Peyer's patch (tissue), 4 donors: ENCODE measurements around the gene OR10A7. TPM values are rescaled to one million over a fixed set of nuclear protein-coding genes. Genes with fewer than 3 reads are reported as not detected.

Source experiments
- DNase-seq, 3 donors: peaks; one replicate each; pipeline ENCODE4 v3.0.0-alpha.2; 2017 to 2019
- H3K27ac ChIP-seq, 4 donors: fragments of 200-600 bp; sonication (generic); one replicate each; pipeline ENCODE4 v1.5.1; 2016 to 2019
- H3K27me3 ChIP-seq, 2 donors: fragments of 200-600 bp; sonication (generic); one replicate each; pipeline ENCODE4 v1.5.1; 2019
- H3K36me3 ChIP-seq, 3 donors: fragments of 200-600 bp; sonication (generic); one replicate each; pipeline ENCODE4 v1.5.1; 2016 to 2019
- H3K4me1 ChIP-seq, 4 donors: fragments of 200-600 bp; sonication (generic); one replicate each; pipeline ENCODE4 v1.5.1; 2016 to 2019
- H3K4me3 ChIP-seq, 4 donors: fragments of 200-600 bp; sonication (generic); 1 replicate in 3 of 4; 2 replicates in 1 of 4; pipeline ENCODE4 v1.5.1; 2016 to 2019; ENCODE audit warnings: mild to moderate bottlenecking in 1 of 4
- H3K9me3 ChIP-seq, 4 donors: fragments of 200-600 bp; sonication (generic); one replicate each; pipeline ENCODE4 v1.5.1; 2016 to 2019; ENCODE audit warnings: mild to moderate bottlenecking in 1 of 4
- CTCF ChIP-seq, 6 experiments: fragments of 450-650 bp in 4 of 6; fragments of 200-600 bp in 2 of 6; sonication (generic) in 1 of 6; IDR thresholded peaks; one replicate each; pipeline ENCODE4 v1.5.1; 2017 to 2019; ENCODE audit warnings: antibody characterized with exemption in 6 of 6, mild to moderate bottlenecking in 3 of 6, moderate library complexity in 1 of 6
- POLR2A ChIP-seq, 2 donors: fragments of 450-650 bp; IDR thresholded peaks; one replicate each; pipeline ENCODE4 v1.5.1; 2017; ENCODE audit warnings: antibody characterized with exemption in 2 of 2, mild to moderate bottlenecking in 2 of 2, moderate library complexity in 2 of 2
- total RNA-seq, 4 donors: library from RNA; depleted of rRNA; stranded (reverse); fragments of >200 nt; gene quantifications; one replicate each; pipeline ENCODE4 v1.1.0, GENCODE V29; 2016

OR10A7 gene
- total RNA-seq, 4 donors from 2014 or later, result not detected

- TF ChIP-seq CTCF (IDR thresholded peaks at IDR 0.05) (no peak), POLR2A (IDR thresholded peaks at IDR 0.05) (no peak)
- H3K36me3 ChIP-seq, result no peaks in the 10 kb centered on the region
- no peak for DNase-seq
- no peaks in the 10 kb centered on the region for H3K4me1 ChIP-seq
- no peak overlapping the region for H3K4me3 ChIP-seq
- H3K27ac ChIP-seq, result no peak overlapping the region
- H3K27me3 ChIP-seq, result no peaks in the 10 kb centered on the region
- H3K9me3 ChIP-seq, result no peaks in the 10 kb centered on the region
These were observed 30.1 kb downstream of the OR10A7 start for GRCh38 chr12:55250944-55251343.

GRCh38 chr12:55253281-55253680 is 32.5 kb downstream of the OR10A7 start:
- H3K9me3 ChIP-seq, result no peaks in the 10 kb centered on the region
- H3K27ac ChIP-seq, result no peak overlapping the region
- no peaks in the 10 kb centered on the region for H3K4me1 ChIP-seq
- TF ChIP-seq CTCF (IDR thresholded peaks at IDR 0.05) (no peak), POLR2A (IDR thresholded peaks at IDR 0.05) (no peak)
- no peak overlapping the region for H3K4me3 ChIP-seq
- no peaks in the 10 kb centered on the region for H3K36me3 ChIP-seq
- no peaks in the 10 kb centered on the region for H3K27me3 ChIP-seq
- no peak for DNase-seq

GRCh38 chr12:55256831-55257230 is 36.0 kb downstream of the OR10A7 start:
- Histone ChIP-seq H3K9me3 (no peaks in the 10 kb centered on the region), H3K4me3 (no peak overlapping the region), H3K36me3 (no peaks in the 10 kb centered on the region), H3K27me3 (no peaks in the 10 kb centered on the region), H3K4me1 (no peaks in the 10 kb centered on the region), H3K27ac (no peak overlapping the region)
- DNase-seq, result no peak
- TF ChIP-seq POLR2A (IDR thresholded peaks at IDR 0.05) (no peak), CTCF (IDR thresholded peaks at IDR 0.05) (no peak)

GRCh38 chr12:55258303-55258702 is 37.5 kb downstream of the OR10A7 start:
- H3K27ac ChIP-seq, result no peak overlapping the region
- H3K9me3 ChIP-seq, result no peaks in the 10 kb centered on the region
- H3K27me3 ChIP-seq, result no peaks in the 10 kb centered on the region
- TF ChIP-seq POLR2A (IDR thresholded peaks at IDR 0.05) (no peak), CTCF (IDR thresholded peaks at IDR 0.05) (no peak)
- no peak for DNase-seq
- no peaks in the 10 kb centered on the region for H3K4me1 ChIP-seq
- H3K4me3 ChIP-seq, result no peak overlapping the region
- H3K36me3 ChIP-seq, result no peaks in the 10 kb centered on the region

Other genes with a start within 250 kb of the OR10A7 start
- 1 to 10 TPM; 1.2 to 9.6 (median 4.5) TPM for gene TESPA1, start 236.3 kb upstream of the OR10A7 start, total RNA-seq
- gene NEUROD4, start 201.1 kb upstream of the OR10A7 start, total RNA-seq, result not detected
- gene OR9K2, start 94.6 kb upstream of the OR10A7 start, total RNA-seq, result not detected
- not detected for gene OR6C74, start 23.6 kb downstream of the OR10A7 start, total RNA-seq
- not detected for gene OR6C6, start 75.5 kb downstream of the OR10A7 start, total RNA-seq
- not detected for gene OR6C1, start 93.3 kb downstream of the OR10A7 start, total RNA-seq
- not detected for gene OR6C3, start 109.7 kb downstream of the OR10A7 start, total RNA-seq
- gene OR6C75, start 141.9 kb downstream of the OR10A7 start, total RNA-seq, result not detected
- not detected for gene OR6C65, start 179.5 kb downstream of the OR10A7 start, total RNA-seq
- gene OR6C76, start 205.2 kb downstream of the OR10A7 start, total RNA-seq, result not detected
- gene OR6C2, start 223.1 kb downstream of the OR10A7 start, total RNA-seq, result not detected
- gene OR6C70, start 249.1 kb downstream of the OR10A7 start, total RNA-seq, result not detected